SIG-M5 (cell line): ENCODE data around the gene PRKCE.
"Not testable (repeated sequence)": the region's sequence is repeated elsewhere in the genome, so short reads cannot be mapped to it uniquely, and the experiment has no call there.

Experiments
- DNase-seq: peaks from one replicate; lab custom pipeline; 2025; lab: John Stamatoyannopoulos, UW

PRKCE gene

DNA sequence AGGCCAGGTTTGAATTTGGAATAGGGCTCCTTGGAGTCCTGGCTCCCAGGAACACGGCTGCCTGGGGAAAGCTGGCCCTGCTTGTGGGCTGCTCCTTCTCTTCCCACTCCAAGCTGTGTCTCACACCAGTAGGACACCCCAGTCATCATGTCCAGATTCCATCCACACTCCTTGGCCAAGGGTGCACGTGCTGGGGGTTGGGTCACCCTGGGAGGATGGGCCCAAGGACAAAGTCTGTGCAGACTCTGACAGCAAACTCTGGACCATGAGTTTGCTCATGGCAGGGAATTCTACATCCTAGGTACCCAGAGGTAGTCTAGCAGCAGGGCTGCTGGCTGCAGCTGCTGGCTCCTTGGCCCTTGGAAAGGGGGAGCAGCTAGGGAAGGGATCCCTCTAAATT, 543.4 kb downstream of the PRKCE start:
- no peak for DNase-seq

DNA sequence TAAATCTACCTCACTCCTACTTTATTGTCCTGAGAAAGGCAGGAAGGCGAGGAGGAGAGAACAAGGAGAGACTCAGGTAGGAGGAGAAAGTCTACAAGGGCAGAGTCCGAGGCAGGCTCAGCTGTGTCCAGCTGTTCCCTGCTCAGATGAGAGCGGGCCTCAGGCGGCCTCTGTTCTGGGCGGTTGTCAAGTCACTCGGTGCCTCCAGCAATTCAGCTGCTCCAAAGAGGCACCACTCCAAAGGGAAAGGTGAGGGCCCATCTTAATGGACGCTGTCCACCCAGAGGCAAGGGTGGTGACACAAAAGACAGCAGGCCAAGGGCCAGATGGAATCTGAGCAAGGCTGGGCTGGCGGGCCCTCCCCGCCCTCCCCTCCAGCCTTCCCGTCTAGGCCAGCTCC, 544.3 kb downstream of the PRKCE start:
- DNase-seq: no peak

DNA sequence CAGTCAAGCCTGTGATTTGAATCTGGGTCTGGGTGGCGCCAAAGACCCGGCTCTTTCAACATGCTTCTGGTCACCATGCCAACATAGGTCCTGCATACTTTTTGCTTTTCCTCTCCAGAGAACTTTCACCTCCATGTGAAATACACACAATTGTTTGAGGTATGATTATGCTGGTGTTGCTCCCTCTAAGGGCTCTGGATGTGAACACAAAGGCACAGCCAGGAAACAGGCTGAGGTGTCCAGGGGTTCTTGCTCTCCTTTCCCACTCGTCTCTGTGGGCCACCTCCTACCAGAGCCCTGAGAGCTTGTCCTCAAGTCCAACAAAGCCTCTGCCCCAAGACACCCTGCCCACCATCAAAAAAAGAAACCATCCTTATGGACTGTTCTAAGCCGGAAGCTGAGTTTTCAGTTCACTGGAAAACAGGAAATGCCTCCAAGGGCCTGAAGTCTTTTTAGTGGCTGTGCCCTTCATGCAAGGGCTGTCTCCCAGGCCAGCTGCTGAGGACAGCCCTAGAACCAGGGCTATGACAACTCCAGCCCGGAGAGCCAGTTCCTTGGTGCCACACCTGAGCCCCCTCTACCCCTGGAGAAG, 545.5 kb downstream of the PRKCE start:
- no peak for DNase-seq

DNA sequence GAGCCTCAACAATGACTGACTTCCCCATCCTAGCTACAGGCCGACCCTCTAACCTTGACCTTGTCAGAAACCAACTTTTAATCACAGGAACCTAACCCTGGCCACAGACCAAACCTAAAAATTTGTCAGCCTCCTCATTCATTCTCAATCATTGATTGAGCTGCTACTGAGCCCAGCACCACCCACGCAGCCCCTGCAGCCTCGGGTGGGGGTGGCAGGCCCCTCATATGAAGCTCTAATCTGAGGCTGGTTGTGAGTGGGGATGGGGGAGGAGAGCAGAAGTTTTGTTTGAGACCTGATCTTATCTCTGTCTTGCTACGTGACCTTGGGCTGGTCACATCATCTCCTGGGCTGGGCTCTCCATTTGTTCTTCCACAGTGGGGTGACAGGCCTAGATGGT, 546.2 kb downstream of the PRKCE start:
- DNase-seq: no peak

DNA sequence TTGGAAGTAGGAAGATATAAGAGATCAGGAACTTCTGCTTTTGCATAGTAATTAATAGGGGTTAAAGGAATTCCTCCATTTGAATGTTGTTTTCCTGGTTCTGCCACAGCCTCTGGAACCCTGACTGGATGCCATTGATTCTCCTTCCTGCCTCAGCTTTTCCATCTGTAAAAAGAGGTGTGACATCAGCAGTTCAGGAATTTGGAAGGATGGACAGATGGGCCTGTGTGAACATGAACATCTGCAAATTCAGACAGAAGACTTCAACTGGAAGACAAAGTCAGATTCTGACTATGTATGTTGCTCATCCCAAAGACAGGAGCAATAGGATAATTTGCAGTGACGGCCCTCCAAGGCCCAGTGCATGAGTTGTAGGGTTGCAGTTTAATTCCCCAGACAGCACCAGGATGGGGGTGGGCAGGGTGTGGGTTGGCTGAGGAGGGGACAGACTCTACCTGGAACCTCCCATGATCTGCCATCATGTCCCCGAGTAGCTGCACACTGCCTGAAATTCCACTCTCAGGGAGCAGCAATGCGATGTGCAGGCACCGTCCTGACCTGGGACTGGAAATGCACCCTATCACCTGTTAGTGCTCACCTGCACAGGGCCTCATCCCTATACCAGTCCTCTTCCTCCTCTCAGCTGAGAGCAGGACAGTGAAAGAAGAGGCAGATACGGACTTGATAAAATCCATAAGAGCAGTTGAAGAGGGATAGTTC, 546.8 kb downstream of the PRKCE start:
- no peak for DNase-seq

DNA sequence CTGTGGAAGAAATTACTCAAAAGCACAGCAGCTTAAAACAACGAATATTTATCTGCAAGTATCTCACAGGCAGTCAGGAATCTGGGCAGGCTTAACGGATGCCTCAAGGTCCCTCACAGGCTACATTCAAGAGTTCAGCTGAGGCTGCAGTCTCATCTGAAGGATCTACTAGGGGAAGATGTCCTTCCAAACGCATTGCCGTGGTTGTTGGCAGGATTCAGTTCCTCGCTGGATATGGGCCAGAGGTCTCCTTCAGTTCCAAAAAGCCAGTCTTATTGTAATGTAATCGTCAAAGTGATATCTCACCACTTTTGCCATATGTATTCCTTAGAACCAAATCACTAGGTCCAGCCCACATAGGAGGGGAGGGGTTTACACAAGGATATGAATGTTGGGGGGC, 547.5 kb downstream of the PRKCE start:
- DNase-seq: no peak

DNA sequence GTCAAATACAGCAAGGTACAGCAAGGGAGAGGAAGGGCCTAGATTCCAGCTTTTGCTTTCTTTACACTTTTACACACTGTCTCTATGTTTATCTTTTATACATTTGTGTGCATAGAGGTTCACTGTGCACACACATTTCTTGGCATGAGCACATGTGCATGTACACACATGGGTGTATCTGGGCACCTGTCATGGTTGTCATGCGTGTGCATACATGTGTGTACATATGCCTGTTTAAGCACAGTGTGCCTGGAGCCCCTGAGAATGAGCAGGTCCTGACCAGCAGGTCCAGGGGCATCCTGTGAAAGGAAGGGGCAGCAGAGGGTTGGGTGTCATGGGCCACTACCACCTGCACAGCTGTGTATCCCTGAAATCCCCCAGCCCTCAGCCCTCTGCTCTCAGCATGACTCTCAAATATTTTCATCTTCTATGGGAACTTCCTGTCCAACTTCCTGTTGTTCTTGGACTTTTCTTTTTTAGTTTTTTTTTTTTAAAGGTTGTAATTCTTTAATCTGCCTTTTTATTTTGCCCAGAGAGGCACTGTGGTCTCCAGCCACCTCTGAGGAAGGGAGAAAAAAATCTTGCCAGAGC, 548.7 kb downstream of the PRKCE start:
- no peak for DNase-seq

DNA sequence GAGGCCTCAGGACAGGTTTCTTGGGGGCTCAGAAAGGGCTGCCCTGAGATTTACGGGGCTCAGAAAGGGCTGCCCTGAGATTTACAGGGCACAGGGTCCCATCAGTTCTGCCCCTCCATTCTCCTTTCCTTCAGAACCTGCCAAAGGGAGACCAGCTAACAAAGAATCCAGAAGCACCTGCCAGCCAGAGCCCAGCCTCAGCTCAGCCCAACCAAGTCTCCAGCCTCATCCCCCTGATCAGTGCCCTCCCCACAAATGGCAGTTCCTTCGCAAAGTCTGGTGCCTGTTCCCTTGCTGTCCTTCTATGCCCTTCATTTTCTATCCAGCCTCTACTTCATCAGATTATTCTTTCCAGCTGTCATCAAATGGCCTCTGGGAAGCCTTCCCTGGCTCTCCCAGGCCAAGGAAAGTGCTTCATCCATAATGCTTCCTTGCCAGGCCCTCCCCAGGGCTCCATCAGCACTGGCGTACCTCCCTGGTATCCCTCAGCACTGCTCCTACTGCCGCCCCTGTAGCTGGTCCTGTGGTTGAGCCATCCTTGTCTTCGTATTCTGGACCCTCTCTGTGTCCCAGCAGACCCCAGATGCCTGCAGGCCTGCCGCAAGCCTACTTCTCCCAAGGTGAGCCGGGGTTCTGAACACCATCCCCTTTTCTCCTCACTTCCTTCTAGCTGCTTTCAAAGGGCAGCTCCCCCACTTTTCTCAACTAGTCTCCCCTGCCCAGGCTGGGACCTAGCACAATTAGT, 549.6 kb downstream of the PRKCE start:
- DNase-seq: no peak

DNA sequence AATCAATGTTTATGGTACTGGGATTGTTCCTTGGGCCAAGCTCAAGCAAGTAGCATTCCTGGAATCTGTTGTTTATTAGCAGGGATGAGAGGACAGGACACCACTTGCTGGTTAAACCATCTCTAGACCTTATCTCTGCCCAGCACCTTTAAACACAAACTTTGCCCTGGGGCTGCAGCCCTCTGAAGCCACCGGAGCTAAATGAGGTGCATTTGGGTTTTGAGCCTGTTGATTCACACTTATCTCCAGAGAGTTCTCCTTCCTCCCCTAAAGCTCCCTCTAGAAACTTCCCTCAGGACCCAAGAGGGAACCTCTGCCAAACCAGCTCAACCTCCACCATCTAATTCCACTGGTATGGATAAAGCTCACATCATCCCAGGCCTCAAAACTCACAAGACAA, 551.0 kb downstream of the PRKCE start:
- DNase-seq: no peak

DNA sequence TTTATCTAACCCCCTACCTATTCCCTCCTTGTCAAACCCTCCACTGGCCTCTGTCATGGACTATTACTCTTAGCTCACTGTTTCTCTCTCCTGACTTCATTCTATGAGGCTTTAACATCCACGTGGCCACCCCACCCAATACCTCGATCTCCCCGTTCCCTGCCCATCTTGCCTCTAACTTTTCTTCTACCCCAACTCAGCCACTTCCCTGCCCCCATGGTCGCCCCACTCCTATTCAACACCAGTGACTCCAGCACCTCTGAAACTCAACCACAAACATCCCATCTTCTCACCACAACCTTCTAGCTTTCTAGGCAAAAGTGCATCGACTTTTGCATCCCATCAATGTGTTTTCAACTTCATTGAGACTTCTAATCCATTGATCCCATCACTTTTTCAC, 551.5 kb downstream of the PRKCE start:
- no peak for DNase-seq

DNA sequence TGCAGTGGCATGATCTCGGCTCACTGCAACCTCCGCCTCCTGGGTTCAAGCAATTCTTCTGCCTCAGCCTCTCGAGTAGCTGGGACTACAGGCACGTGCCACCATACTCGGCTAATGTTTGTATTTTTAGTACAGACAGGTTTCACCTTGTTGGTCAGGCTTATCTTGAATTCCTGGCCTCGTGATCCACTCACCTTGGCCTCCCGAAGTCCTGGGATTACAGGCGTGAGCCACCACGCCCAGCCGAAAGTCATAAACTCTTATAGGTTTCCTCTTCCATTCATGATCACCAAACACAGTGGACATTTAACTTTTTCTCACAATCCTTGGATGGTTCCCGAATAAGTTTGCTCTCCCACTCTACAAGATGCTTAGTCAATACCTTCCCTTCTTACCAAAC, 552.2 kb downstream of the PRKCE start:
- DNase-seq: not testable (repeated sequence)

DNA sequence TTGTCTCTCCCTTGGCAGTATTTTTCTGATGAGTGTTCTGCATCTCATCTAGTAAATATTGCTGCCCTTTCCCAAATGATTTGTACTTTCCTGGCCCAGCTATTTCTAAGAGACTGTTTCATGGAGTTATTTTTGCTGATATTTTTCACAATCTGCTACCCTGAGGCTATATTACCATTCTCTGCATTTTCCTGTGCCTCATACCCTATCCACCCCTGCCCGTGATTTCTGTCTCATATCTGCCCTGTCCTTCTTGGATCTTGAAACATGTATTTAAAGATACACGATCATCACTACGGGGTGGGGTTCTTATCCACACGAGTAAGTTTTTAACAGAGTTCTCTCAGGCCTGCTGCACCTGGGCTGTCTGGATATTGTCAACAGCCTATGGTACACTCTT, 556.1 kb downstream of the PRKCE start:
- no peak for DNase-seq

DNA sequence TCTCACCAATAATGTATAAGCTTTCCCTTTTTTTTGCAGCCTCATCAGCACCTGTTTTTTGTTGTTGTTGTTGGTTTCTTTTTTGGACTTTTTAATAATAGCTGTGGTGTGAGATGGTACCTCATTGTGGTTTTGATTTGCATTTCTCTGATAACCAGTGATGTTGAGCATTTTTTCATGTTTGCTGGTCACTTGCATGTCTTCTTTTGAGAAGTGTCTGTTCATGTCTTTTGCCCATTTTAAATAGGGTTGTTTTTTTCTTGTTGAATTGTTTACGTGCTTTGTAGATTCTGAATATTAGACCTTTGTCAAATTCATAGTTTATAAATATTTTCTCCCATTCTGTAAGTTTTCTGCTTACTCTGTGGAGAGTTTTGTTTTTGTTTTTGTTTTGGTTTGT, 557.3 kb downstream of the PRKCE start:
- no peak for DNase-seq

DNA sequence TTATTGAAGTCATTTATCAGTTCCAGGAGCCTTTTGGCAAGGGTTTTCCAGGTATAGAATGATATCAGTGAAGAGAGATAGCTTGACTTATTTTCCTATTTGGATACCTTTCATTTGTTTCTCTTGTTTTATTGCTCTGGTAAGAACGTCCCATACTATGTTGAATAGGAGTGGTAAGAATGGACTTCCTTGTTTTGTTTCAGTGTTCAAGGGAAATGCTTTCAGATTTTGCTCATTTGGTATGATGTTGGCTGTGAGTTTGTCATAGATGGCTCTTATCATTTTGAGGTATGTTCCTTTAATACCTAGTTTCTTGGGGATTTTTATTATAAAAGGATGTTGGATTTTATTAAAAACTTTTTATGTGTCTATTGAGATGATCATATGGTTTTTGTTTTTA, 558.6 kb downstream of the PRKCE start:
- no peak for DNase-seq

DNA sequence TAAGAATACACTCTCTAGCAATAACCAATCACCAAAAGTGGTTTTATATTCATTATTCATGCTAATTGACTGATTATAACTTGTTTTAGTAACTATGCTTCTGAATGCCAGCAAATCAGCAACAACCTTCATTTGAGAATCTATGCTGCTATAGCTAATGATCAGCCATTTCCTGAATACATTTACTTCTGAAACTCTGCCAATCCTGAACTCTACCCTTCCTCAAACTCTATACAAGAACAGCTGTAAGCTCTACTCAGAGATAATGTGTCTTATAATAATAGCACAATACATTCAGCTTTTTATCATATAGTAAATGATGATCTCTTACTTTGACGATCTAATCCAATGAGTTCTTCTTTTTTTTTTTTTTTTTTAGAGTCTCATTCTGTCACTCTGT, 560.0 kb downstream of the PRKCE start:
- no peak for DNase-seq

DNA sequence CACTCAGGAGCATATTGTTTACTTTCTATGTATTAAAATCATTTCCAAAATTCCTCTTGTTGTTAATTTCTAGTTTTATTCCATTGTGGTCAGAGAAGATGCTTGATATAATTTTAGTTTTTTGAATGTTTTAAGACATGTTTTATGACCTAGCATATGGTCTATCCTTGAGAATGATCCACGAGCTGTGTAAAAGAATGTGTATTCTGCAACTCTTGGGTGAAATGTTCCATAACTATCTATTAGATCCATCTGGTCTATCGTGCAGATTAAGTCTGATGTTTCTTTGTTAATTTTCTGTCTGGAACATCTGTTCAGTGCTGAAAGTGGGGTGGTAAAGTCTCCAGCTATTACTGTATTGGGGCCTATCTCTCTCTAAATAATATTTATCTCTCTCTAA, 562.4 kb downstream of the PRKCE start:
- DNase-seq: no peak

DNA sequence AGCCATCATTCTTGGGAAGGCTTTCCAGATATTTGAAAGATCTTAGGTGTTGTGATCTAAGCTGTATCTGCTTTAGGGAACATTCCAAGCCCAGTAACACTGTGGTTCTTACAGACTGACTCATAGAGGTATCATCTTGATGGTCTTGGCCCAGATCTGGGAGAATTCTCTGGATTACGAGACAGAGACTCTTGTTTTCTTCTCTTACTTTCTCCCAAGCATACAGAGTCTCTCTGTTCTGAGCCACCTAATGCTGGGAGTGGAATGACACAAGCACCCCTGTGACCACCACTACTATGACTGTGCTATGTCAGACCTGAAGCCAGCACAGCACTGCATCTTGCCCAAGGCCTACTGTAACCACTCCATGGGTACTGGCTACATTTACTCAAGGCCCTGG, 564.7 kb downstream of the PRKCE start:
- DNase-seq: no peak

DNA sequence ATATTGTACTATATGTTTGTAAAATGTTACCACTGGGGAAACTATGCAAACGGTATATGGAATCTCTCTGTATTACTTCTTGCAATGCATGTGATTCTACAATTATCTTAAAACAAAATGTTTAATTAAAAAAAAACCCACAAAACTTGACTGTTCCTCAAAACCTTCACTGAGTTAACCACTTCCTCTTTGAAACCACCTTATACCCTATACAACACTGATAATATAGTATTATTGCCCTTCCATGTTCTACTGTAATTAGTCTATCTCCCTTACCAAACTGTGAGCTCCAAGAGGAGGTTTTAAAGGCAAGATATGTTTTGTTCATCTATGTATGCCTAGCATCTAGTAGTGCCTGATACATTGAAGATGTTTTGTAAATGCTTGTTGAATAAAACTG, 572.0 kb downstream of the PRKCE start:
- not testable (repeated sequence) for DNase-seq

DNA sequence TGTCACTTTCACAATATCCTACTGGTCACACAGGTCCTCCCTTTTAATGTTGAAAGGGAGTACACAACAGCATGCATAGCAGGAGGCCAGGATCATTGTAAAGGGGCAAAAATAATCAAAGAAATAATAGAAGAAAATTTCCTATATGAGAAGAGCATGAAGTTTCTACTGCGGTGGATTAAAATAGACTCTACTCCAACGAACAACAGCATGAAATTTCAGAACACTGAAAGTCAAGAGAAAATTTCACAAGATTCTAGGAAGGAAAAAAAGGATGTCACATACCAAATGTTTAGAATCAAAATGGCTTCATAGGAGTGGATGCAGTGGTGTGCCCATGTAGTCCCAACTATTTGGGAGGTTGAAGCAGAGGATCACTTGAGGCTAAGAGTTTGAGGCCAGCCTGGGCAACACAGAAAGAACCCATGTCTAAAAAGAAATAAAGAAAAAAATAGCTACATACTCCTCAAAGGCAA, 573.7 kb downstream of the PRKCE start:
- no peak for DNase-seq

DNA sequence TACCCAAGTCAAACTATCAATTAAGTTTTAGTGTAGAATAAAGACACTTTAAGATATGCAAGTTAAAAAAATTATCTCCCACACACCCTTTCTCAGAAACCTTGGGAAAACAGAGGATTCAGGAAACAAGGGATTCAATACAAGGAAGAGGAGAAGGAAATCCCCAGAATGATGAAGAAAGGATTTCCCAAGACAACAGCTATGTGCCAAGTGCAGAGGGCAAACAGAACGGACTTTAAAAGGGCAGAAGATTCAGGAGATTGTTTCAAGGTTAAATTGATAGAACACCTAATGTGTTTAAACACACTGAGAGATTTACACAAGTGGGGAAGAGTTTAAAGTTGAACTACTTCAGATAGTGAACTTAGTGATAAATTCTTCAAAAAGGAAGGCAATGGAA, 574.3 kb downstream of the PRKCE start:
- DNase-seq: no peak

DNA sequence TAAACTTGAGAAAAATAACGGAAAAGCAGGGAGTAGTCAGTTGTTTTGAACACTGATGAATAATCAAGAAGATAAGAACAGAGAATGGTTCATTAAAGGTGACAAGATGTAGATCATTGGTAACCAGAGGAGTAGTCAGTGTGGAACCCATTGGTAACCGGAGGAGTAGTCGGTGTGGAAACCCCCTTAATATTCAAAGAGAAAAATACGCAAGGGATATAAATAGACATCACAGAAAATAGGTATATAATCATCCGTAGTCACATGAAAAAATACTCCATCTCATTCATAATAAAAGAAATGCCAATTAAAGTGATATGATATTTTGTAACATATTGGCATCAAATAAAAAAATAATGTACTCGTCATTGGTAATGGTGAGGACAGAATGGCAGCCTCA, 575.1 kb downstream of the PRKCE start:
- no peak for DNase-seq

DNA sequence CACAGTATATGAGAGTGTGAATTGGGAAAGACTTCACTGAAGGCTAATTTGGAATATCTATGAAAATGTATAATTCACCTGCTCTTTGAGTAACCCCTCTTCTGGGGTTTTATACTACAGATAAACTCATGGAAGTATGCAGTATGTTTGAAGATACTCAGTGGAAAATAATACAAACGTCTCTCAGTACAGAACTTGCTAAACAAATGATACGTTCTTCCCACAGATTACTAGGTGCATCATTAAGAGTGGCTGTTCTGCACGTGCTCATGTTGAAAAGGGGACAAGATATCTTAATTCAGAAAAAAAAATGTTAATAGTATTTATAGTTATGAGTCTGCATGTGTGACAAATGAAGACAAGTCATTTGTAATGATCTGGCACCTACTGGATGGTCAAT, 575.5 kb downstream of the PRKCE start:
- DNase-seq: no peak

DNA sequence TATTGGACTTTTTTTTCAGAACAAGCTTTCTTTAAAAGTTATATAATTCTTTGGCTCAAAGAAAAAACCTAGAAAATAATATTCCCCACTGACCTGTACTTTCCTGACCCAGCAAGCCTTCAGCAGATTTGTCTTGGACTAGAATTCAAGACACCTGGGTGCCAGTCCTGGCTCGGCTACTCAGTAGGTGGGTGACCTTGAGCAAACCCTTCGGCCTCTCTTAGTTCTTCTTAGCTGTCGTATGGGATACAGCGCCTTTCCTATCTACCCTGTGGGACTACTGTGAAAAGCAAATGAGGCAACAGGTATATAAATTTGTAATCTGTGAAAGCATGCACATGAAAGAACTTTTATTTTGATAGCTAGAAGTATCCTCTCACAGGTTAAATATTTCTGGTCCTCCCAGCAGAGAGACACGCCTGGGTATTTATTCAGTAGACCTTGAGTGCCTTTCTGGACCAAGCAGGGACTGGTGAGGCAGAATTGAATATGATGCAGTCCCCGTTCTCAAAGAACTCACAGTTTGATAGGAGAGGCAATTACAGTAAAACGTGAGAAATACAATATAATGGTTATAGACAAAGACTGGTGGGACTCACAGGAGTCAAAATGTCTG, 576.3 kb downstream of the PRKCE start:
- no peak for DNase-seq
